ENCODE results near the gene FBXW8. TPM values are rescaled to one million over a fixed set of nuclear protein-coding genes. Genes with fewer than 3 reads are reported as not detected.

Gene FBXW8
- polyA plus RNA-seq, 1 donor (not counting 4 experiments of a cell fraction or from before 2014, with no cell fraction given), result 5.0 TPM

GRCh38 chr12:116937640-116938039, 26.9 kb downstream of the FBXW8 start:
- Histone ChIP-seq H3K27ac (ENCODE audit: control insufficient read depth, insufficient read depth, low read length) (no peak overlapping the region), H3K79me2 (ENCODE audit: control insufficient read depth, insufficient read depth, low read length) (no peaks in the 10 kb centered on the region), H3K4me2 (ENCODE audit: control insufficient read depth, extremely low read depth, insufficient read depth, low read depth, low read length) (no peak overlapping the region), H3K9ac (ENCODE audit: control insufficient read depth, extremely low read depth, insufficient read depth, low read length) (no peak overlapping the region), H3K36me3 (ENCODE audit: control insufficient read depth in 2 of 2, extremely low read depth in 1 of 2, insufficient read depth in 2 of 2, low read length in 2 of 2) (peaks cover 0 to 14% of the 10 kb centered on the region in 2 experiments), H3K4me3 (ENCODE audit: control insufficient read depth in 2 of 3, extremely low read depth in 1 of 3, insufficient read depth in 2 of 3, low read depth in 1 of 3, low read length in 3 of 3) (no peak overlapping the region), H4K20me1 (ENCODE audit: control insufficient read depth, extremely low read depth, insufficient read depth, low read length) (no peaks in the 10 kb centered on the region), H2AFZ (ENCODE audit: control insufficient read depth, low read length) (no peak overlapping the region), H3K9me3 (ENCODE audit: control insufficient read depth, low read depth, low read length) (no peaks in the 10 kb centered on the region), H3K27me3 (ENCODE audit: control insufficient read depth, extremely low read depth, insufficient read depth, low read length) (no peaks in the 10 kb centered on the region), H3K4me1 (ENCODE audit: control insufficient read depth, extremely low read depth, insufficient read depth, low read length) (no peaks in the 10 kb centered on the region), H3K9me1 (ENCODE audit: control insufficient read depth, extremely low read depth, insufficient read depth, low read length) (no peaks in the 10 kb centered on the region)
- dilution Hi-C loops (cut with MboI; ENCODE audit: extremely low pct_ligation_motif_present, low sequenced_read_pairs), result no loop called here
- no peak for FAIRE-seq
- TF ChIP-seq, protein P1, sequence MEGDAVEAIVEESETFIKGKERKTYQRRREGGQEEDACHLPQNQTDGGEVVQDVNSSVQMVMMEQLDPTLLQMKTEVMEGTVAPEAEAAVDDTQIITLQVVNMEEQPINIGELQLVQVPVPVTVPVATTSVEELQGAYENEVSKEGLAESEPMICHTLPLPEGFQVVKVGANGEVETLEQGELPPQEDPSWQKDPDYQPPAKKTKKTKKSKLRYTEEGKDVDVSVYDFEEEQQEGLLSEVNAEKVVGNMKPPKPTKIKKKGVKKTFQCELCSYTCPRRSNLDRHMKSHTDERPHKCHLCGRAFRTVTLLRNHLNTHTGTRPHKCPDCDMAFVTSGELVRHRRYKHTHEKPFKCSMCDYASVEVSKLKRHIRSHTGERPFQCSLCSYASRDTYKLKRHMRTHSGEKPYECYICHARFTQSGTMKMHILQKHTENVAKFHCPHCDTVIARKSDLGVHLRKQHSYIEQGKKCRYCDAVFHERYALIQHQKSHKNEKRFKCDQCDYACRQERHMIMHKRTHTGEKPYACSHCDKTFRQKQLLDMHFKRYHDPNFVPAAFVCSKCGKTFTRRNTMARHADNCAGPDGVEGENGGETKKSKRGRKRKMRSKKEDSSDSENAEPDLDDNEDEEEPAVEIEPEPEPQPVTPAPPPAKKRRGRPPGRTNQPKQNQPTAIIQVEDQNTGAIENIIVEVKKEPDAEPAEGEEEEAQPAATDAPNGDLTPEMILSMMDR (optimal IDR thresholded peaks at IDR 0.05 in 1 of 3, IDR thresholded peaks at IDR 0.05 in 1 of 3, conservative IDR thresholded peaks at IDR 0.05 in 1 of 3; ENCODE audit: extremely low read depth in 1 of 3, insufficient read depth in 2 of 3, low read length in 3 of 3), result no peak
- no peak for TF ChIP-seq EZH2 (IDR thresholded peaks at IDR 0.05; ENCODE audit: low read length)
- no peak for DNase-seq (ENCODE audit: low read depth, low spot score)

DNA sequence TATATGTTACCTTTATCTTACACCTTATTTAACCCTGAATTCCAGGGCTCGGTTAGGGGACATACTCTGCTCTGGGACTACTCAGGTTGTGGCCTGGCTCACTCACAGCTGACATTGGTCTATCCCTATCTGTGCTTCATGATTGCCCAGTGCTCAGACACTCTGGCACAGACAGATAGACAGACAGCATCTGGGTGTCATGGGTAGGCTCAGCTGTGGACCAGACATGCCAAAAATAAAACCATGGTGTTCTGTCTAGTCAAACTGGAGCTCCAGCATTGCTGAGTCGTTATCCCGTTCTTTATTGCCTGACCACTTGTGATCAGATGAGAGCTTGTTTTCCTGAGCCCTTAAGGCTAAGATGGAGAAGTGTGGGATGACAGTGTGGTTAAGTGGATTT, 29.0 kb downstream of the FBXW8 start:
- no peaks in the 10 kb centered on the region for H3K4me1 ChIP-seq (ENCODE audit: control insufficient read depth, extremely low read depth, insufficient read depth, low read length)
- H3K9me1 ChIP-seq (ENCODE audit: control insufficient read depth, extremely low read depth, insufficient read depth, low read length), result no peaks in the 10 kb centered on the region
- peaks cover 2% of the 10 kb centered on the region for H3K79me2 ChIP-seq (ENCODE audit: control insufficient read depth, insufficient read depth, low read length)
- dilution Hi-C loops (cut with MboI; ENCODE audit: extremely low pct_ligation_motif_present, low sequenced_read_pairs), result no loop called here
- H3K9ac ChIP-seq (ENCODE audit: control insufficient read depth, extremely low read depth, insufficient read depth, low read length), result no peak overlapping the region
- DNase-seq (ENCODE audit: low read depth, low spot score) (no peak), FAIRE-seq (no peak)
- no peak overlapping the region for H3K4me2 ChIP-seq (ENCODE audit: control insufficient read depth, extremely low read depth, insufficient read depth, low read depth, low read length)
- H3K9me3 ChIP-seq (ENCODE audit: control insufficient read depth, low read depth, low read length), result no peaks in the 10 kb centered on the region
- H3K4me3 ChIP-seq (ENCODE audit: control insufficient read depth in 2 of 3, extremely low read depth in 1 of 3, insufficient read depth in 2 of 3, low read depth in 1 of 3, low read length in 3 of 3), result no peak overlapping the region
- no peaks in the 10 kb centered on the region for H4K20me1 ChIP-seq (ENCODE audit: control insufficient read depth, extremely low read depth, insufficient read depth, low read length)
- no peaks in the 10 kb centered on the region for H3K27me3 ChIP-seq (ENCODE audit: control insufficient read depth, extremely low read depth, insufficient read depth, low read length)
- peaks cover 0 to 14% of the 10 kb centered on the region in 2 experiments for H3K36me3 ChIP-seq (ENCODE audit: control insufficient read depth in 2 of 2, extremely low read depth in 1 of 2, insufficient read depth in 2 of 2, low read length in 2 of 2)
- no peak overlapping the region for H3K27ac ChIP-seq (ENCODE audit: control insufficient read depth, insufficient read depth, low read length)
- no peak overlapping the region for H2AFZ ChIP-seq (ENCODE audit: control insufficient read depth, low read length)
- no peak for TF ChIP-seq EZH2 (IDR thresholded peaks at IDR 0.05; ENCODE audit: low read length)
- TF ChIP-seq, protein P1 (optimal IDR thresholded peaks at IDR 0.05 in 1 of 3, IDR thresholded peaks at IDR 0.05 in 1 of 3, conservative IDR thresholded peaks at IDR 0.05 in 1 of 3; ENCODE audit: extremely low read depth in 1 of 3, insufficient read depth in 2 of 3, low read length in 3 of 3), result no peak

Measured in keratinocyte (primary cell).